ENCODE measurements around the gene CACNG4.

GRCh38 chr17:66989076-66989475 lies 24.6 kb downstream of the CACNG4 start:
- TF ChIP-seq CTCF (conservative IDR thresholded peaks at IDR 0.05) (no peak), EZH2 (IDR thresholded peaks at IDR 0.05; ENCODE audit: low read depth) (no peak)

Measured in PC-9 (cell line).